HG02970 (cell line): ENCODE data around the gene INPP5D.

Experiments
- ATAC-seq: cut with Tn5 transposase; IDR thresholded peaks from one replicate; pipeline ENCODE4 v1.9.1; 2021; ENCODE audit warnings: mild to moderate bottlenecking, moderate library complexity, moderate number of reproducible peaks; ENCODE audit not compliant: unreplicated experiment, low FRiP score

Gene INPP5D

GRCh38 chr2:233223059-233223894 lies 163.1 kb downstream of the INPP5D start:
- no peak for ATAC-seq

DNA sequence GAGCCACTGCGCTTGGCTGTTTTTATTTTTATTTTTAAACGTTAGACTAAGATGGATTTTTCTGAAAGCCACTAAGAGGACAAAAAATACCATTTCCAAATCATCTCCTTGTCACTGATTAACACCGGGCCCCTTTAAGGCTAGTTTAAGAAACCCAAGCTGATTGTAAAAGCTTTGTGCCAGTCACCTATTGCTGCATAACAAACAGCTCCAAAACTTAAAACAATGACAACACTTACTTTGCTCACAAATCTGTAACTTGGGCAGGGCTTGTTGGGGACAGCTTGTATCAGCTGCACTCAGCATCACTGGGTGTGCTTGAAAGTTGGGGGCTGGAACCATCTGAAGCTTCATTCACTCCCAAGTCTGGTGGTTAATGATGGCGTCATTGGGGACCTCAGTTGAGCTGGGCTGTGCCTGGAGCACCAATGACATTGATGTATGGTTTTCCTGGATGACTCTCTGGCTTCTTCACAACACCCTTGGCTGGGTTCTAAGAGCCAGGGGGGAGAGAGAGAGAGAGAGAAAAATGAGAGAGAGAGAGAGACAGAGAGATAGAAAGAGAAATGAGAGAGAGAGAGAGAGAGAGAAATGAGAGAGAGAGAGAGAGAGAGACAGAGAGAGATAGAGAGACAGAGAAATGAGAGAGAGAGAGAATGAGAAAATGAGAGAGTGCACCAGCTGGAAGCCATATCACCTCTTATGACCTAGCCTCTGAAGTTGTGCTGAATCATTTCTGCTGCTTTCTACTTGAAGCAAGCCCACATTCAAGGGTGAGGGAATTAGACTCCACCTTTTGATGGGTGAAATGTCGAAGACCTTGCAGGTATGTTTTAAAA lies 165.3 kb downstream of the INPP5D start:
- ATAC-seq: no peak

DNA sequence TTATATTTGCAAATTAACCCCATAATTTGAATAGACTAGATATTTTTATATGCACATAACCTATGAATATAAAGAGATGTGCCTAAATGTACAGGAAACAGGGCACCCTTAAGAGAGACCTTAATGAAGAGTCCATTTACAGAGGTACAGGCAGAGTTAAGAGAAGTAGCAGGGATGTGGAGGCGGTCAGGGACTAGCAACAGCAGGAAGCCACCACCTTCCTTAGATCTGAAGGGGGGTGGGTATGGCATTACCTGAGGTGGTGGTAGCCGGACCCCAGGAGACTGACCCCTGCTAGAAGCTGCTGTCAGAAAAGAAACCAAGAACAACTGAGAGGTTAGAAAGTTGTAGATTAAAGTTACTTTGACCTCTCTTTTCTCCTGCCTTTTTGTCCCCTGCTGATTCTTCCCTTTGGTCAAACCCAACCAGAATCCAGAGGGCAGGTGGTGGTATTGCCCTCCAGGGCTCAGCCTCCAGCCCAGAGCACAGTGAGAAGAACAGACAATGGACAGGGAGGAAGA lies 166.4 kb downstream of the INPP5D start:
- no peak for ATAC-seq

- no peak for ATAC-seq
Measured at GRCh38 chr2:233227346-233227978, 167.3 kb downstream of the INPP5D start.

GRCh38 chr2:233228376-233228775 lies 168.2 kb downstream of the INPP5D start:
- ATAC-seq: no peak

DNA sequence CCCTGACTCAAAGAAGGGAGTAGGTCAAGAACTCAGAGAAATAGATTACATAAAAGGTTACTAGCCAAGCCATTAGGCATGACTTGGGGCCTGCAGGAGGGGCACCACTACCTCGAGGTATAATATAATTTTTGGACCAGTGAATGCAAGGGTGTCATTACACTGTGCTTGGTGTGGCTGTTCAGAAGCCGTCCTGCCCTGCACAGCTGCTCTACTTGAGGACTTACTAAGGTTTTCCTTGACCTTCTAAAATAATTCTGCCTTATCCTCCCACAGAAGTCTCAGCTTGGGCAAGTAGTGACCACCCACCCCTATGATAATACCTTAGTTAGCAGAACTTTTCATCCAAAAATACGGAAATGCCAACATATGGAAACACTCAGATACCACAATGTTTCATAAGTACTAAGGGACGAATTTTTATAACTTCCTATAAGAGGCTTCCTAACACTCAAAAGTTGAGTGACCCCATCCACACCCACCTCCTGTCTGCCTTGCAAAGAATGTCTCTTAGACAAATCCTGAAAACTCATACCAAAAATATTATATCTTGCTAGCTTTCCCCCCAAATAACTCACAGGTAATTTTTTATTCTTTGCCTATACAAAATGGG lies 173.6 kb downstream of the INPP5D start:
- ATAC-seq: no peak

DNA sequence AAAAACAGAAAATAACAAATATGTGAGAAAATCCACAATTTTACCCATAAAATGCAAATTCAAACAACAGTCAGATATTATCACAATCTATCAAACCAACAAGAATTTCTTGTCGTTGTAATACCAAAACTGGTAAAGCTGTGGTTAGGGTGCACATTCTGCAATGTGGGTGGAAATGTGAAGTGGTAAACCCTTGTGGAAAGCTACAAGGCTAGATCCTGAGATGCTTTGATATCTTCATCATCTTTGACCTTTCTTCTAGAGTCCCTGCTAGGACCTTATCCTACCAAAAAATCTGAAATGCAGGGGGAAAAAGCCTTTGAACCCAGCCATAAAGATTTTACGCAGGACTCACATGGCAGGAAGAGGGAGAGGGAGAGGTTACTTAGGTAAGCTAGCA lies 174.1 kb downstream of the INPP5D start:
- ATAC-seq: no peak

GRCh38 chr2:233234996-233235395 lies 174.9 kb downstream of the INPP5D start:
- no peak for ATAC-seq

DNA sequence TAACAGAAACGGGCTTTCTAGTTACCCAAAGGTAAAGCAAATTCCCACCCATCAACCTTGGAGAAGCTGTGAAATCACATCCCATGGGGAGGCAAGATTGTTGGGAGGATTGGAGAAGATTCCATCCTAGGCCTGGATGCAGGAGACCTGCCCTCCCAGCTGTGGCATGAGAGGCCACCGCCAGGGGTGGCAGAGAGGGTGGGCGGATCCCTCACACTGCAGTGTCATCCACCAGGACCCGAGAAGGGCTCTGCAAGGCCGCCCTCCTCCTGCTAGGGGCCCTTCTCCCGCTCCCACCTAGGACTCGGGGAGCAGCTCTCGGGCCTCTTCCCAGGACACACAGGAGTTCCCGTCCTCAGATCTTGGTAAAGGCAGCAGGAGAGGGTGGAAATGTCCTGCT lies 175.8 kb downstream of the INPP5D start:
- ATAC-seq: no peak

DNA sequence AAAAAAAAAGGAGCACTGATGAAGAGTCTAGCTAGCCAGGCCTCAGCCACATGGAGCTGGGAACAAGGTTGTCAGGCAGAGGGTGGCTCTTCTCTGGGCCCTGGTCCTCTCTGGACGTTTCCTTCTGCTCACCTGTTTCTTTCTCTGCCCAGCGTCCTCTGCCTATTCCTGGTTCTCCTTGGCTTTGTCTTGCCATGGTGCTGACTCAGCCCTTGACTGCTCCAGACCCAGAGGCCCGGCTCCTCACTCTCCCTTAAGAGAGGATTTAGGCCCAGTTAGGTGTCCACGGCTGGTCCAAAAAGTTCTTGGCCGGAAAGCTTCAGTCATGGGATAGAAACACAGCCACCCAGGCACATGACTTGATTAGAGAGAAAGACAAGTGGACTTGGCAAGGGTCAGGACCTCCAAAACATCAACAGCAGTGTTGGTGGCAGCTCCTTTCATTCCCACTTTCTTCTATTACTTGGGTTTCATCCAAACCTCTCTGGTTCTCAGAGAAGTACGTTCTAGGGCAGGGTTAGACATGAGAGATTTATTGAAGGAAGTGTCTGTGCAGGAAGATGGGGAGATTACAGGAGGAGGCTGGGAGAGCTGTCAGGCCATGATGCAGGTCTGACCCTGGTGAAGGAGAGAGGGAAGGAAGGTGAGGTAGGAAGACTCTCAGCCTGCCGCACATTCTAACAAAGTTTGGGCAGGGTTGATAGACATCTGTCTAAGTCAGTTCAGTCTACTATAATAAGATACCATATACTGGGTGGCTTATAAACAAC lies 176.9 kb downstream of the INPP5D start:
- ATAC-seq: no peak

DNA sequence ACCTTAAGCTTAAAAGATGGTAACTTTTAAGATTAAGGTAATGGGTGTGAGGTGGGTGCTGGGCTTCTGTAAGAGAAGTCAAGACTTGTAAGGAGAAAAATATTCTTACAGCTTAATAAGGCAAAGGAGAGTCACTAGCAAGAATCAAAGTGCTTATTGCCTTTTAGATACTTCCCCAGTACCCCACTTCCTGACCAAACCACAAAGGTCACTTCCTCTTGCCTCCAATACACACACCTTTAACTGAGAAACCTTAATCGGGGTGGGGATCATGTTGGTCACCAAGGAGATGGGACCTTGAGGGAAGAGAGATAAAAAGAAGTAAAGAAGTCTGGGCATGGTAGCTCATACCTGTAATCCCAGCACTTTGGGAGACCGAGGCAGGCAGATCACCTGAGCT lies 180.8 kb downstream of the INPP5D start:
- no peak for ATAC-seq

DNA sequence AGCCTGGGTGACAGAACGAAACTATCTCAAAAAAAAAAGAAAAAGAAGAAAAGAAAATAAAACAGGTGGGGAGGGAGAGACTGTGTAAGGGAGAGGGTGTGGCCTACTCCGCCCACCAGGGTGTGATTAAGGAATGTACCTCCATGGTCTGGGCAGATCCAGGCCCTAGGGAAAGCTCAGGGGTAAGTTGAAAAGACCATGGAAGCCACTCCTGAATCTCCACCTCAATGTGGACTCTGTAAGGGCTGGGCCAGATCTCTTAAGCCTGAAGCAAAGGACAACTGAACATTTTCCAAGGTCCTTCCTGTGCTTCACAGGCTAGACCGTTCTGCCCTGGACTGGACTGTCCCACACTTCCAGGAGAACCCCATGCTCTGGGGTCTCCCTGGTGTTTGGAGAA lies 181.7 kb downstream of the INPP5D start:
- ATAC-seq: no peak

GRCh38 chr2:233242231-233242927 lies 182.2 kb downstream of the INPP5D start:
- ATAC-seq: no peak

DNA sequence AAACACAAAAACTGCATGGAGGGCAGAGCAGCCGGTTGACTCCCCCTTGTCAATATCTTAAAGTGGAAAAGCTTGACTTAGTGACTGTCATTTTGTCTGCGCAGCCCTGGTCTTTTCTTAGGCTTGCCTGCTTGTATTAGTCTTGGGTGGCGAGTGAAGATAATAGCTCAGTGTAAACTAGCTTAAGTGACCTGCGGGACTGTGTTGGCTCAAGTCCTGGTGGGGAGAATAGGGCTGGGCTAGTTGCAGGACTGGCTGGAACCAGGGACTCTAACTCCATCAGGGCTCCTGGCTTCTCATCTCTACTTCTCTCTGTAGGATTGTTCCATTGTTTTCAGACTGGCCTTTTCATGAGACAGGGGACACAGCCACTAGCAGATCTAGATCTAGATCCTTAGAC lies 183.2 kb downstream of the INPP5D start:
- no peak for ATAC-seq

GRCh38 chr2:233244818-233245217 lies 184.7 kb downstream of the INPP5D start:
- no peak for ATAC-seq

DNA sequence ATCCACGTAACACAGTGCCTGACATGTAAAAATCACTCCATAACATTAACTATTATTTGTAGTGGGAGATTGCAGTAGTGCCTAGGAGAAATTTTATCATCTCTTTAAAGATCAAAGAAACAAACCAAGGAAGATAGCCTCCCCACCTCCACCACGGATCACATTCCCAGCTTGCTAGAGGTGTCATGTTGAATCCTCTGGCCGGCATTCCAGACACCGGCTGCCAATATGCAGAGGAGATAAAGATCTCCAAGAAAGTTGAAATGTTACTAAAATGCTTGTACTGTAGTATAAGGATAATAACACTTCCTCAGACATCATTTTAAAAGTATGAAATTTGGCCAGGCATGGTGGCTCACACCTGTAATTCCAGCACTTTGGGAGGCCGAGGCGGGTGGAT lies 185.3 kb downstream of the INPP5D start:
- ATAC-seq: no peak

GRCh38 chr2:233247116-233247515 lies 187.0 kb downstream of the INPP5D start:
- no peak for ATAC-seq

DNA sequence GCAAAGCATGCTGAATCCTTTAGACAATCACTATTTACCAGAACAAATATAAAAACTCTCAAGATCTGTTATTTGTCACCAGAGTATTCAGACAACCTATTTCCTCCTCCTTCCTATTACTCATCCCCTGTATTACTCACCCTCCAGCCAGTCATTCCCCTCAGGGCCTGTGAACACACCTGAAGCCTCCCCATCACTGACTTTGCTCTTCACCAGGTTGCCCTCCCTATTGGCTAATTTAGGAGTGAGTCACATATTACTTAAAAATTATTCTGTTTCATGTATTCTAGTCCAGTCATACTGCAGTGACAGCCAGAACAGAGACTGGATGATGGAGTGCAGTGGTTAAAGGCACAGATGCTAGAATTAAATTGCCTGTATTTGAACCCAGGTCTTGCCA lies 187.6 kb downstream of the INPP5D start:
- ATAC-seq: no peak

GRCh38 chr2:233248999-233249398 lies 188.9 kb downstream of the INPP5D start:
- ATAC-seq: no peak
